GM23248 (cell line): ENCODE results near the gene SHISA6.

Experiments
- EZH2 ChIP-seq: fragments of 200-600 bp; sonication (generic); IDR thresholded peaks from 2 replicates; pipeline ENCODE4 v1.6.1; 2018; ENCODE audit warnings: antibody characterized with exemption, mild to moderate bottlenecking; ENCODE audit not compliant: insufficient read depth, poor library complexity, severe bottlenecking
- EZH2phosphoT487 ChIP-seq: fragments of 200-600 bp; sonication (generic); IDR thresholded peaks from 2 replicates; pipeline ENCODE4 v1.6.1; 2018; ENCODE audit warnings: antibody characterized with exemption, moderate library complexity, mild to moderate bottlenecking, low read depth; ENCODE audit not compliant: insufficient read depth

GRCh38 chr17:11558681-11559234 lies 317.7 kb downstream of the SHISA6 start:
- TF ChIP-seq EZH2 (no peak), EZH2phosphoT487 (no peak)
